GM23338 (cell line): ENCODE measurements around the gene POLD4. TPM values are rescaled to one million over a fixed set of nuclear protein-coding genes. Genes with fewer than 3 reads are reported as not detected.

Source experiments
- ATAC-seq: fragments of 200-7000 bp; cut with Tn5 transposase; 3 replicates; pipeline ENCODE4 v1.9.1; 2020
- DNase-seq: peaks from one replicate; pipeline ENCODE4 v3.0.0-alpha.2; 2015; ENCODE audit warnings: low spot score
- H2AFZ ChIP-seq: fragments of 200-600 bp; sonication (generic); 2 replicates; pipeline ENCODE4 v1.8.0; 2016; ENCODE audit warnings: antibody characterized with exemption, mild to moderate bottlenecking, moderate library complexity
- H3F3A ChIP-seq: fragments of 200-600 bp; sonication (generic); replicated peaks from 2 replicates; pipeline ENCODE4 v1.8.0; 2017; ENCODE audit warnings: antibody characterized with exemption, mixed run types, low read depth
- H3K27ac ChIP-seq: fragments of 200-600 bp; sonication (generic); 2 replicates; pipeline ENCODE4 v1.6.1; 2016; ENCODE audit warnings: low read depth
- H3K27me3 ChIP-seq: fragments of 200-600 bp; sonication (generic); 2 replicates; pipeline ENCODE4 v1.8.0; 2016; ENCODE audit warnings: mild to moderate bottlenecking, mixed run types, moderate library complexity; ENCODE audit not compliant: insufficient read depth
- H3K36me3 ChIP-seq: fragments of 200-600 bp; sonication (generic); 2 replicates; pipeline ENCODE4 v1.8.0; 2016; ENCODE audit warnings: mild to moderate bottlenecking; ENCODE audit not compliant: insufficient read depth
- H3K4me1 ChIP-seq: fragments of 200-600 bp; sonication (generic); 2 replicates; pipeline ENCODE4 v1.8.0; 2016; ENCODE audit warnings: mild to moderate bottlenecking, moderate library complexity; ENCODE audit not compliant: insufficient read depth
- H3K4me2 ChIP-seq: fragments of 200-600 bp; sonication (generic); 2 replicates; pipeline ENCODE4 v1.7.1; 2017; ENCODE audit warnings: mixed run types
- H3K4me3 ChIP-seq: fragments of 200-600 bp; sonication (generic); 2 replicates; pipeline ENCODE4 v1.6.1; 2016; ENCODE audit warnings: mixed run types
- H3K79me2 ChIP-seq: fragments of 200-600 bp; sonication (generic); replicated peaks from 2 replicates; pipeline ENCODE4 v1.8.0; 2017; ENCODE audit warnings: mild to moderate bottlenecking; ENCODE audit not compliant: insufficient read depth
- H3K9me2 ChIP-seq: fragments of 200-600 bp; sonication (generic); 2 replicates; pipeline ENCODE4 v1.8.0; 2017; ENCODE audit not compliant: insufficient read depth
- H4K20me1 ChIP-seq: fragments of 200-600 bp; sonication (generic); replicated peaks from 2 replicates; pipeline ENCODE4 v1.8.0; 2017; ENCODE audit warnings: mild to moderate bottlenecking; ENCODE audit not compliant: insufficient read depth
- H3K27ac Mint-ChIP-seq: 2 replicates; pipeline ENCODE4 v1.8.0; 2020; ENCODE audit warnings: inconsistent platforms, mild to moderate bottlenecking, moderate library complexity, mixed read lengths
- H3K27me3 Mint-ChIP-seq: 3 replicates; pipeline ENCODE4 v1.8.0; 2022; ENCODE audit warnings: low read depth, mild to moderate bottlenecking, moderate library complexity, mixed read lengths, inconsistent platforms; ENCODE audit not compliant: insufficient read depth, poor library complexity
- H3K36me3 Mint-ChIP-seq: 3 replicates; pipeline ENCODE4 v1.8.0; 2021; ENCODE audit warnings: low read depth, mild to moderate bottlenecking, inconsistent platforms, moderate library complexity, mixed read lengths
- H3K4me1 Mint-ChIP-seq: 3 replicates; pipeline ENCODE4 v1.8.0; 2020; ENCODE audit warnings: mild to moderate bottlenecking, inconsistent platforms, mixed read lengths
- H3K4me3 Mint-ChIP-seq: 3 replicates; pipeline ENCODE4 v1.8.0; 2021; ENCODE audit warnings: moderate library complexity, mild to moderate bottlenecking, inconsistent platforms, mixed read lengths
- H3K9me3 Mint-ChIP-seq: 3 replicates; pipeline ENCODE4 v1.8.0; 2020; ENCODE audit warnings: moderate library complexity, mild to moderate bottlenecking, inconsistent platforms, mixed read lengths
- CREB1 ChIP-seq: fragments of 250-450 bp; sonication (Bioruptor Pico); IDR thresholded peaks from 2 replicates; pipeline ENCODE4 v1.5.0; 2020; ENCODE audit warnings: low read depth, mild to moderate bottlenecking, moderate library complexity
- EZH2 ChIP-seq: fragments of 200-600 bp; sonication (generic); IDR thresholded peaks from one replicate; pipeline ENCODE4 v1.8.0; 2017; ENCODE audit warnings: antibody characterized with exemption, mild to moderate bottlenecking, low read depth; ENCODE audit not compliant: unreplicated experiment
- EZH2phosphoT487 ChIP-seq: fragments of 200-600 bp; sonication (generic); IDR thresholded peaks from one replicate; pipeline ENCODE4 v1.8.1; 2018; ENCODE audit warnings: antibody characterized with exemption; ENCODE audit not compliant: unreplicated experiment
- JUNB ChIP-seq: IDR thresholded peaks from one replicate; pipeline ENCODE4 v1.6.1; 2016; ENCODE audit warnings: antibody characterized with exemption; ENCODE audit not compliant: unreplicated experiment
- NANOG ChIP-seq: IDR thresholded peaks from 2 replicates; pipeline ENCODE4 v1.6.1; 2016; ENCODE audit warnings: antibody characterized with exemption, borderline replicate concordance
- POLR2AphosphoS5 ChIP-seq: IDR thresholded peaks from 2 replicates; pipeline ENCODE4 v1.6.1; 2016; ENCODE audit warnings: antibody characterized with exemption, low read depth
- STAT1 ChIP-seq: IDR thresholded peaks from one replicate; pipeline ENCODE4 v1.6.1; 2016; ENCODE audit warnings: antibody characterized with exemption; ENCODE audit not compliant: unreplicated experiment
- ZNF114 ChIP-seq: fragments of 250-450 bp; sonication (Bioruptor Pico); IDR thresholded peaks from 2 replicates; pipeline ENCODE4 v1.5.0; 2020; ENCODE audit warnings: mild to moderate bottlenecking, moderate library complexity
- ZNF331 ChIP-seq: fragments of 250-450 bp; sonication (Bioruptor Pico); IDR thresholded peaks from 2 replicates; pipeline ENCODE4 v1.5.0; 2020; ENCODE audit warnings: low read depth, mild to moderate bottlenecking, moderate library complexity
- polyA plus RNA-seq: library from polyadenylated mRNA; unstranded; fragments of >200 nt; fragmentation: Nextera tagmentation; extraction: Ambion mirVana; gene quantifications from 2 replicates; pipeline ENCODE4 v1.2.1, GENCODE V29; 2016
- total RNA-seq: library from RNA; depleted of rRNA; stranded (reverse); fragments of >200 nt; shearing (Covaris generic); gene quantifications from 2 replicates; pipeline ENCODE4 v1.2.3, GENCODE V29; 2014
- TF ChIP-seq, protein P1 (sequence below): IDR thresholded peaks from 2 replicates; pipeline ENCODE4 v1.6.1; 2016; ENCODE audit warnings: antibody characterized with exemption
- TF ChIP-seq, protein P2 (sequence below): IDR thresholded peaks from one replicate; pipeline ENCODE4 v1.6.1; 2018; ENCODE audit warnings: antibody characterized with exemption; ENCODE audit not compliant: unreplicated experiment
- TF ChIP-seq, protein P3 (sequence below): fragments of 250-450 bp; sonication (Bioruptor Pico); IDR thresholded peaks from 2 replicates; pipeline ENCODE4 v1.5.0; 2020; ENCODE audit warnings: mild to moderate bottlenecking, moderate library complexity
- TF ChIP-seq, protein P4 (sequence below), 2 experiments: fragments of 200-600 bp in 1 of 2; sonication (generic) in 1 of 2; conservative IDR thresholded peaks; 2 replicates each; pipeline versions ENCODE4 v1.5.1 to v1.6.1; 2016 to 2017; ENCODE audit warnings: antibody characterized with exemption in 2 of 2, low read depth in 2 of 2, mild to moderate bottlenecking in 2 of 2, moderate library complexity in 1 of 2

The POLD4 gene
- total and polyA plus RNA-seq, 2 experiments from 2014 or later = 16.2 to 23.0 TPM

DNA sequence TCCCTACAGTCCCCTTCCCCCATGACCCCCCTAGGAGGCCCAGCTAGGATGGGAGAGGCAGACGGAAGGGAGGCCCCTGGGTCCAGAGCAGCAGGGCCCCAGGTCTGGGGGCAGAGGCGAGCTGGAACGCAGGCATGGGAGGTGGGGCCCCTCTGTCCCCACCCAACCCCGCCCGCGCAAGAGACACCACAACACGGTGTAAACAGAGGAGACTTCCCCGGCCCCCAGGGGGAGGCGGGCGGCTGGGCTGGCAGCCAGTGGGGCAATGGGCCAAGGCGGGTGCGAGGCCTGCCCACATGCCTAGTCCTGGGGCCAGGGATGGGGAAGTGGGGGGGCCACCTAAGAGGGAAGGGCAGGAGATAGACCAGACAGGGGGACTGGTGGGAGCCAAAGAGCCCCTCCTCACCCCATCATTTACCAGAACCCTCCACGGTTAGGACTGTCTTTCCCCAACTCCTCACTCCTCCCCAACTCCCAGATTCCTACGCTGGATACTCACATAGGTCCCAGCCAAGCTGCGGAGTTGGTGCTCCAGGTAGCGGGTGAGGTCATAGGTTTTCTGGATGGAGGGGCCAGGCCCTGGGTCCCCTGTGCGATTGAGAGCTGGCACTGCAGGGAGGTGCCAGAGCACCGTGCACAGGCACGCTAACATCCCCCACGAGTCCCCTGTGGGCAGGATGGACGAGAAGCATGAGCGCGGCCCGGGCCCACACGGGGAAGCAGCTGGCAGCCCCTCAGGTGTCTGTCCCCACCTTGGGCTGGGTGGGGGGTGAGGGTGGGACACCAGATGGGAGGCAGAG is 13.8 kb upstream of the POLD4 start:
- Mint-ChIP-seq H3K4me3 (no peak overlapping the region), H3K27me3 (peaks cover 33% of the 10 kb centered on the region), H3K9me3 (no peaks in the 10 kb centered on the region), H3K4me1 (peaks cover 37% of the 10 kb centered on the region), H3K36me3 (no peaks in the 10 kb centered on the region; the same call in 2 of the 3 replicates), H3K27ac (no peak overlapping the region)
- Histone ChIP-seq H3K4me1 (peaks cover 25% of the 10 kb centered on the region), H3K79me2 (no peaks in the 10 kb centered on the region), H3K36me3 (no peaks in the 10 kb centered on the region), H3K27ac (no peak overlapping the region), H3F3A (0 out of 2 replicates have a peak, but pooled peaks cover 4% of the 10 kb centered on the region), H3K27me3 (peaks cover 48% of the 10 kb centered on the region), H3K4me3 (no peak overlapping the region), H3K9me2 (no peaks in the 10 kb centered on the region), H4K20me1 (no peaks in the 10 kb centered on the region), H3K4me2 (no peak overlapping the region), H2AFZ (no peak overlapping the region)
- TF ChIP-seq, protein P1, sequence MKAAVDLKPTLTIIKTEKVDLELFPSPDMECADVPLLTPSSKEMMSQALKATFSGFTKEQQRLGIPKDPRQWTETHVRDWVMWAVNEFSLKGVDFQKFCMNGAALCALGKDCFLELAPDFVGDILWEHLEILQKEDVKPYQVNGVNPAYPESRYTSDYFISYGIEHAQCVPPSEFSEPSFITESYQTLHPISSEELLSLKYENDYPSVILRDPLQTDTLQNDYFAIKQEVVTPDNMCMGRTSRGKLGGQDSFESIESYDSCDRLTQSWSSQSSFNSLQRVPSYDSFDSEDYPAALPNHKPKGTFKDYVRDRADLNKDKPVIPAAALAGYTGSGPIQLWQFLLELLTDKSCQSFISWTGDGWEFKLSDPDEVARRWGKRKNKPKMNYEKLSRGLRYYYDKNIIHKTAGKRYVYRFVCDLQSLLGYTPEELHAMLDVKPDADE = no peak
- TF ChIP-seq NANOG (no peak), JUNB (no peak), EZH2phosphoT487 (no peak), ZNF114 (CRISPR knock-in tag) (no peak), STAT1 (no peak), POLR2AphosphoS5 (no peak), EZH2 (no peak), CREB1 (CRISPR knock-in tag) (no peak), ZNF331 (no peak)
- TF ChIP-seq, protein P2, sequence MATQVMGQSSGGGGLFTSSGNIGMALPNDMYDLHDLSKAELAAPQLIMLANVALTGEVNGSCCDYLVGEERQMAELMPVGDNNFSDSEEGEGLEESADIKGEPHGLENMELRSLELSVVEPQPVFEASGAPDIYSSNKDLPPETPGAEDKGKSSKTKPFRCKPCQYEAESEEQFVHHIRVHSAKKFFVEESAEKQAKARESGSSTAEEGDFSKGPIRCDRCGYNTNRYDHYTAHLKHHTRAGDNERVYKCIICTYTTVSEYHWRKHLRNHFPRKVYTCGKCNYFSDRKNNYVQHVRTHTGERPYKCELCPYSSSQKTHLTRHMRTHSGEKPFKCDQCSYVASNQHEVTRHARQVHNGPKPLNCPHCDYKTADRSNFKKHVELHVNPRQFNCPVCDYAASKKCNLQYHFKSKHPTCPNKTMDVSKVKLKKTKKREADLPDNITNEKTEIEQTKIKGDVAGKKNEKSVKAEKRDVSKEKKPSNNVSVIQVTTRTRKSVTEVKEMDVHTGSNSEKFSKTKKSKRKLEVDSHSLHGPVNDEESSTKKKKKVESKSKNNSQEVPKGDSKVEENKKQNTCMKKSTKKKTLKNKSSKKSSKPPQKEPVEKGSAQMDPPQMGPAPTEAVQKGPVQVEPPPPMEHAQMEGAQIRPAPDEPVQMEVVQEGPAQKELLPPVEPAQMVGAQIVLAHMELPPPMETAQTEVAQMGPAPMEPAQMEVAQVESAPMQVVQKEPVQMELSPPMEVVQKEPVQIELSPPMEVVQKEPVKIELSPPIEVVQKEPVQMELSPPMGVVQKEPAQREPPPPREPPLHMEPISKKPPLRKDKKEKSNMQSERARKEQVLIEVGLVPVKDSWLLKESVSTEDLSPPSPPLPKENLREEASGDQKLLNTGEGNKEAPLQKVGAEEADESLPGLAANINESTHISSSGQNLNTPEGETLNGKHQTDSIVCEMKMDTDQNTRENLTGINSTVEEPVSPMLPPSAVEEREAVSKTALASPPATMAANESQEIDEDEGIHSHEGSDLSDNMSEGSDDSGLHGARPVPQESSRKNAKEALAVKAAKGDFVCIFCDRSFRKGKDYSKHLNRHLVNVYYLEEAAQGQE = no peak
- TF ChIP-seq, protein P3, sequence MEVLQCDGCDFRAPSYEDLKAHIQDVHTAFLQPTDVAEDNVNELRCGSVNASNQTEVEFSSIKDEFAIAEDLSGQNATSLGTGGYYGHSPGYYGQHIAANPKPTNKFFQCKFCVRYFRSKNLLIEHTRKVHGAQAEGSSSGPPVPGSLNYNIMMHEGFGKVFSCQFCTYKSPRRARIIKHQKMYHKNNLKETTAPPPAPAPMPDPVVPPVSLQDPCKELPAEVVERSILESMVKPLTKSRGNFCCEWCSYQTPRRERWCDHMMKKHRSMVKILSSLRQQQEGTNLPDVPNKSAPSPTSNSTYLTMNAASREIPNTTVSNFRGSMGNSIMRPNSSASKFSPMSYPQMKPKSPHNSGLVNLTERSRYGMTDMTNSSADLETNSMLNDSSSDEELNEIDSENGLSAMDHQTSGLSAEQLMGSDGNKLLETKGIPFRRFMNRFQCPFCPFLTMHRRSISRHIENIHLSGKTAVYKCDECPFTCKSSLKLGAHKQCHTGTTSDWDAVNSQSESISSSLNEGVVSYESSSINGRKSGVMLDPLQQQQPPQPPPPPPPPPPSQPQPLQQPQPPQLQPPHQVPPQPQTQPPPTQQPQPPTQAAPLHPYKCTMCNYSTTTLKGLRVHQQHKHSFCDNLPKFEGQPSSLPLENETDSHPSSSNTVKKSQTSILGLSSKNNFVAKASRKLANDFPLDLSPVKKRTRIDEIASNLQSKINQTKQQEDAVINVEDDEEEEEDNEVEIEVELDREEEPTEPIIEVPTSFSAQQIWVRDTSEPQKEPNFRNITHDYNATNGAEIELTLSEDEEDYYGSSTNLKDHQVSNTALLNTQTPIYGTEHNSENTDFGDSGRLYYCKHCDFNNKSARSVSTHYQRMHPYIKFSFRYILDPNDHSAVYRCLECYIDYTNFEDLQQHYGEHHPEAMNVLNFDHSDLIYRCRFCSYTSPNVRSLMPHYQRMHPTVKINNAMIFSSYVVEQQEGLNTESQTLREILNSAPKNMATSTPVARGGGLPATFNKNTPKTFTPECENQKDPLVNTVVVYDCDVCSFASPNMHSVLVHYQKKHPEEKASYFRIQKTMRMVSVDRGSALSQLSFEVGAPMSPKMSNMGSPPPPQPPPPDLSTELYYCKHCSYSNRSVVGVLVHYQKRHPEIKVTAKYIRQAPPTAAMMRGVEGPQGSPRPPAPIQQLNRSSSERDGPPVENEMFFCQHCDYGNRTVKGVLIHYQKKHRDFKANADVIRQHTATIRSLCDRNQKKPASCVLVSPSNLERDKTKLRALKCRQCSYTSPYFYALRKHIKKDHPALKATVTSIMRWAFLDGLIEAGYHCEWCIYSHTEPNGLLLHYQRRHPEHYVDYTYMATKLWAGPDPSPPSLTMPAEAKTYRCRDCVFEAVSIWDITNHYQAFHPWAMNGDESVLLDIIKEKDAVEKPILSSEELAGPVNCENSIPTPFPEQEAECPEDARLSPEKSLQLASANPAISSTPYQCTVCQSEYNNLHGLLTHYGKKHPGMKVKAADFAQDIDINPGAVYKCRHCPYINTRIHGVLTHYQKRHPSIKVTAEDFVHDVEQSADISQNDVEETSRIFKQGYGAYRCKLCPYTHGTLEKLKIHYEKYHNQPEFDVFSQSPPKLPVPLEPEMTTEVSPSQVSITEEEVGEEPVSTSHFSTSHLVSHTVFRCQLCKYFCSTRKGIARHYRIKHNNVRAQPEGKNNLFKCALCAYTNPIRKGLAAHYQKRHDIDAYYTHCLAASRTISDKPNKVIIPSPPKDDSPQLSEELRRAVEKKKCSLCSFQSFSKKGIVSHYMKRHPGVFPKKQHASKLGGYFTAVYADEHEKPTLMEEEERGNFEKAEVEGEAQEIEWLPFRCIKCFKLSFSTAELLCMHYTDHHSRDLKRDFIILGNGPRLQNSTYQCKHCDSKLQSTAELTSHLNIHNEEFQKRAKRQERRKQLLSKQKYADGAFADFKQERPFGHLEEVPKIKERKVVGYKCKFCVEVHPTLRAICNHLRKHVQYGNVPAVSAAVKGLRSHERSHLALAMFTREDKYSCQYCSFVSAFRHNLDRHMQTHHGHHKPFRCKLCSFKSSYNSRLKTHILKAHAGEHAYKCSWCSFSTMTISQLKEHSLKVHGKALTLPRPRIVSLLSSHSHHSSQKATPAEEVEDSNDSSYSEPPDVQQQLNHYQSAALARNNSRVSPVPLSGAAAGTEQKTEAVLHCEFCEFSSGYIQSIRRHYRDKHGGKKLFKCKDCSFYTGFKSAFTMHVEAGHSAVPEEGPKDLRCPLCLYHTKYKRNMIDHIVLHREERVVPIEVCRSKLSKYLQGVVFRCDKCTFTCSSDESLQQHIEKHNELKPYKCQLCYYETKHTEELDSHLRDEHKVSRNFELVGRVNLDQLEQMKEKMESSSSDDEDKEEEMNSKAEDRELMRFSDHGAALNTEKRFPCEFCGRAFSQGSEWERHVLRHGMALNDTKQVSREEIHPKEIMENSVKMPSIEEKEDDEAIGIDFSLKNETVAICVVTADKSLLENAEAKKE = no peak
- TF ChIP-seq, protein P4, sequence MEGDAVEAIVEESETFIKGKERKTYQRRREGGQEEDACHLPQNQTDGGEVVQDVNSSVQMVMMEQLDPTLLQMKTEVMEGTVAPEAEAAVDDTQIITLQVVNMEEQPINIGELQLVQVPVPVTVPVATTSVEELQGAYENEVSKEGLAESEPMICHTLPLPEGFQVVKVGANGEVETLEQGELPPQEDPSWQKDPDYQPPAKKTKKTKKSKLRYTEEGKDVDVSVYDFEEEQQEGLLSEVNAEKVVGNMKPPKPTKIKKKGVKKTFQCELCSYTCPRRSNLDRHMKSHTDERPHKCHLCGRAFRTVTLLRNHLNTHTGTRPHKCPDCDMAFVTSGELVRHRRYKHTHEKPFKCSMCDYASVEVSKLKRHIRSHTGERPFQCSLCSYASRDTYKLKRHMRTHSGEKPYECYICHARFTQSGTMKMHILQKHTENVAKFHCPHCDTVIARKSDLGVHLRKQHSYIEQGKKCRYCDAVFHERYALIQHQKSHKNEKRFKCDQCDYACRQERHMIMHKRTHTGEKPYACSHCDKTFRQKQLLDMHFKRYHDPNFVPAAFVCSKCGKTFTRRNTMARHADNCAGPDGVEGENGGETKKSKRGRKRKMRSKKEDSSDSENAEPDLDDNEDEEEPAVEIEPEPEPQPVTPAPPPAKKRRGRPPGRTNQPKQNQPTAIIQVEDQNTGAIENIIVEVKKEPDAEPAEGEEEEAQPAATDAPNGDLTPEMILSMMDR (conservative IDR thresholded peaks at IDR 0.05; ENCODE audit: low read depth in 2 of 2) = no peak
- no peak for ATAC-seq
- DNase-seq = no peak
